AML-193 (cell line): ENCODE results near the gene FTO.

ENCODE experiments used
- DNase-seq, 2 experiments: peaks; one replicate each; lab custom pipeline; 2025; lab: John Stamatoyannopoulos, UW

Gene FTO

GRCh38 chr16:53899431-53899830, 195.5 kb downstream of the FTO start:
- no peak for DNase-seq

- DNase-seq, result no peak
Measured at GRCh38 chr16:53900667-53901066, 196.7 kb downstream of the FTO start.

- no peak for DNase-seq
Measured at GRCh38 chr16:53901408-53901807, 197.5 kb downstream of the FTO start.

GRCh38 chr16:53904533-53904932, 200.6 kb downstream of the FTO start:
- no peak for DNase-seq

- no peak for DNase-seq
Measured at GRCh38 chr16:53905028-53905427, 201.1 kb downstream of the FTO start.

- DNase-seq, result no peak
Measured at GRCh38 chr16:53908731-53909130, 204.8 kb downstream of the FTO start.

GRCh38 chr16:53910990-53911389, 207.0 kb downstream of the FTO start:
- DNase-seq, result no peak

- no peak for DNase-seq
Measured at GRCh38 chr16:53911513-53911912, 207.6 kb downstream of the FTO start.

GRCh38 chr16:53912155-53912554, 208.2 kb downstream of the FTO start:
- DNase-seq, result no peak

GRCh38 chr16:53913099-53913870, 209.3 kb downstream of the FTO start:
- no peak for DNase-seq

- no peak for DNase-seq
Measured at GRCh38 chr16:53913920-53914319, 210.0 kb downstream of the FTO start.

- no peak for DNase-seq
Measured at GRCh38 chr16:53914736-53915135, 210.8 kb downstream of the FTO start.

GRCh38 chr16:53915452-53916160, 211.7 kb downstream of the FTO start:
- DNase-seq, result no peak

- no peak for DNase-seq
Measured at GRCh38 chr16:53920988-53921387, 217.0 kb downstream of the FTO start.

GRCh38 chr16:53922067-53922806, 218.3 kb downstream of the FTO start:
- no peak for DNase-seq

GRCh38 chr16:53922807-53923571, 219.0 kb downstream of the FTO start:
- no peak for DNase-seq

- DNase-seq, result no peak
Measured at GRCh38 chr16:53924331-53925106, 220.6 kb downstream of the FTO start.

- no peak for DNase-seq
Measured at GRCh38 chr16:53925107-53925410, 221.1 kb downstream of the FTO start.

GRCh38 chr16:53925526-53925925, 221.6 kb downstream of the FTO start:
- DNase-seq, result no peak

GRCh38 chr16:53926209-53926608, 222.3 kb downstream of the FTO start:
- DNase-seq, result no peak

- no peak for DNase-seq
Measured at GRCh38 chr16:53932975-53933374, 229.0 kb downstream of the FTO start.

GRCh38 chr16:53933407-53933806, 229.5 kb downstream of the FTO start:
- DNase-seq, result no peak
